GM12878 (cell line): ENCODE data around the gene MXD1. TPM values are rescaled to one million over a fixed set of nuclear protein-coding genes. Genes with fewer than 3 reads are reported as not detected.
A peak's percentile ranks its signal among the peaks of the same experiment; 100 is the strongest.

Source experiments
- CUX1 ChIP-seq: IDR thresholded peaks from 2 replicates; pipeline ENCODE4 v1.6.1; 2012; ENCODE audit warnings: improper control_type of control experiment, low read depth, low read length; ENCODE audit not compliant: insufficient replicate concordance
- JUND ChIP-seq: IDR thresholded peaks from 2 replicates; pipeline ENCODE4 v1.6.1; 2012; ENCODE audit warnings: low read depth, mild to moderate bottlenecking, low read length, improper control_type of control experiment, moderate library complexity
- MLLT1 ChIP-seq: fragments of 450-650 bp; IDR thresholded peaks from 2 replicates; pipeline ENCODE4 v1.6.1; 2016; ENCODE audit warnings: mild to moderate bottlenecking
- polyA plus RNA-seq, 11 experiments: library from polyadenylated mRNA; depleted of rRNA in 4 of 11; unstranded in 6 of 11; stranded (reverse) in 5 of 11; fragments of >200 nt; fragmentation: Nextera tagmentation in 4 of 11; fragmentation: Illumina TruSeq in 1 of 11; extraction: Ambion mirVana in 4 of 11; extraction: Trizol in 1 of 11; gene quantifications; 1 replicate in 1 of 11; 2 replicates in 10 of 11; pipeline versions ENCODE4 v1.2.1 to v1.2.3, GENCODE V29; 2011 to 2016; ENCODE audit warnings: inconsistent platforms in 2 of 11, missing spikeins in 2 of 11, low read depth in 1 of 11
- total RNA-seq, 4 experiments: library from RNA; depleted of rRNA in 3 of 4; stranded (reverse); fragments of >200 nt in 3 of 4; fragmentation: Illumina TruSeq in 1 of 4; extraction: Trizol in 1 of 4; gene quantifications; 2 replicates each; pipeline versions ENCODE4 v1.2.1 to v1.2.3, GENCODE V29; 2013 to 2021

The MXD1 gene
- total and polyA plus RNA-seq, 10 of the 15 experiments (the other 5 are each of a cell fraction or from before 2014, with no cell fraction given) = 2.2 to 10.2 (median 3.3) TPM

- TF ChIP-seq CUX1 = no peak
- TF ChIP-seq MLLT1 = 0 out of 2 replicates have a peak, but pooled peaks have one; percentile 28
- TF ChIP-seq JUND = no peak
Measured at GRCh38 chr2:69902213-69902922, 12.5 kb upstream of the MXD1 start (continued).
